ENCODE results near the gene FADS2.

DNA sequence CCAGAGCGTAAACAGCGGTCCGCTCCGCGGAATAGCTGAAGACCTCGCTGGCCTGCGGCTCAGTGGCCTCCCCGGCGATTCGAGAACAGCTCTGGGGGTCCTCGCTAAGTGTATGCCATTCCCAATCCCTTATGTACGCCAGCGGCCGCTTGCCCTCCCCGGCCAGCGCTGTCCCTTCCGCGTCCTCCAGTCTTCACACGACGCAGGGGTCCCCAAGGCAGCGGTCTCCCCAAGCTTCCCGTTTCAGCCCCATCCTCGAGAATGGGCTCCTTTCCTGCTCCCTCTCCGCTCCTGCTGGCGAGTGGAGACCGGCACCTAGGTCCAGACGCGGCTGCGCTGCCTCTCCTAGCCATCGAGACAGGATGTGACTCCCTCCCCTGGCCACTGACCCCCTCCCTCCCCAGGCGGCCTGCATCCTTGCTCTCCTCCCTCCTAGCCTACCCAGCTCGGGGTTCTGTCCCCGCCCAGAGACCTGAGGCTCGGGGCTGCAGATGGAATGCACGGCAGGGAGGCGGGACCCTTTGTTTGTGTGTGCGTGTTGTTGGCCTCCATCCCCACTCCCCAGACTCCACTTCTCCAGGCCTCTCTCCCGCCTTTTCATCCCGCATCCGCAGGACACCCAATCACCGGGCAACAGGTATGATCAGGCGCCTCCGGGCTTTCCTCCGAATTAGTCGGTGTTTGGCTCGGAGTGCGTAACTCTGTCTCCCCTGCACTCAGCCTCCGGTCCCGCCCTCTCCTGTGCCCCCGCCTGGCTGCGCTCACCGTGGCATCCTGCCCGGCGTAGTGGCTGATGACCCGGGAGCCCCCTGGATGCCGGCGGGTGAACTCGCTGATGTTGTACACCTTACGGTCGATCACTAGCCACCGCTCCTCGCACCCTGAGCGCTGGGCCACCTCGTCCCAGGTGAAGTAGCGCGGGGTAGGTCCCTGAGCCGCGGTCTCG lies 12.0 kb upstream of the FADS2 start:
- no peak for TF ChIP-seq CTCF (IDR thresholded peaks at IDR 0.05)
- no peak for TF ChIP-seq POLR2A (IDR thresholded peaks at IDR 0.05)
